Measurements from ENCODE around the gene PVALB.

PVALB gene, protein sequence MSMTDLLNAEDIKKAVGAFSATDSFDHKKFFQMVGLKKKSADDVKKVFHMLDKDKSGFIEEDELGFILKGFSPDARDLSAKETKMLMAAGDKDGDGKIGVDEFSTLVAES

DNA sequence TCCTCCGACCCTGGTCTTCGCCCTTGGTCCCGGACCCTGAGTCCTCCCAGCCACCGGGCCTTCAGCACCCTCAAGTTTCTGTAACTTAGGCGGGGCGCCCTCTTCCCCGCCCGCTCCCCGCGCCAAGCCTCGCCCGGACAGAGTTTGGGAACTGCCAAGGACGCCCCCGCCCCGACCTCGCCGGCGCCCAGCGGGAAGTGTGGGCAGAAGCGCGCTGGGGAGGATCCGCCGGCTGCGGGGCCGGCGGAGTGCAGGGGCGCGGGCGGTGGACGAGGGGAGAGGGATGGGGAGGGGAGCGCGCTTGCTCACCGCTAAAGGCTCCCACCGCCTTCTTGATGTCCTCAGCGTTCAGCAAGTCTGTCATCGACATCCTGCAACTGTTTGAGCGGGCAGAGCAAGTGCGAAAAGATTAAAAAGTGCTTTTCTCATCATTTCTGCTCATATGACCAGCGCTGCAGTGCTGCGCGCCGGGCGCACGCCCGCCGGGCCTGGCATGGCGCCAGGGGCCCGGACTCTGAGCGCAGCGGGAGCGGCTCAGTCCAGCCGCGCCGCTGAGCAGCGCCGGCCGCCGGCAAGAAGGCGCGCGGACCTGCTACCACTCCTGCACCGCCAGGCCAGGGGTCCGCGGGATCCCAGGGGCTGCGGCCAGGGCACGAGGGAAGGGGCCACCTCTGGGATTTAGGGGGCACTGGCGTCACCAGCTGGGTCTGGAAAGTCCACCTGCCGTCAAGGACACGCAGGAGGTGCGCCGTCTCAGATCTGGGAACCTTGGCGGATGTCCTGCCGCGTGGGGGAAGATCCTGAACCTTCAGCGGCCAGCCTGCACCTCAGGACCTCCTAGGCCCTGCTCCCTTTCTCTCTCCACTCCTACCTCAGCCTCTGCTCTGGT lies at the start of gene PVALB:
PVALB (minus strand) TSS at position 400 of the 889 bp plus-strand sequence; CDS start at position 370, 30 bp downstream.
- H3K9ac ChIP-seq (ENCODE audit: low read length in 5 of 5), result no peak within 1 kb of the TSS
- no peak within 1 kb of the TSS for H3K27ac ChIP-seq (ENCODE audit: low read depth, low read length)
- H3K4me1 ChIP-seq (ENCODE audit: control insufficient read depth in 5 of 5, insufficient read depth in 5 of 5, low read length in 5 of 5), result peaks cover 0 to 16% (median 12%) of the 10 kb centered on the region in 5 donors
- H3K36me3 ChIP-seq (ENCODE audit: control insufficient read depth in 5 of 5, insufficient read depth in 5 of 5, low read length in 5 of 5), result no peaks in the 10 kb centered on the region
- H3K9me3 ChIP-seq (ENCODE audit: control insufficient read depth in 5 of 5, low read length in 5 of 5), result no peaks in the 10 kb centered on the region
- H3K27me3 ChIP-seq (ENCODE audit: control insufficient read depth in 5 of 5, insufficient read depth in 4 of 5, low read length in 5 of 5), result peaks cover 50 to 73% (median 67%) of the 10 kb centered on the region in 5 donors
- H3K4me3 ChIP-seq (ENCODE audit: low read depth in 1 of 5, low read length in 5 of 5), result peak within 1 kb of the TSS in 4 of 5 donors; percentile 36 to 49 (median 41)

- H3K9ac ChIP-seq (ENCODE audit: low read length in 5 of 5), result no peak overlapping the region
- no peak overlapping the region for H3K4me3 ChIP-seq (ENCODE audit: low read depth in 1 of 5, low read length in 5 of 5)
- no peaks in the 10 kb centered on the region for H3K9me3 ChIP-seq (ENCODE audit: control insufficient read depth in 5 of 5, low read length in 5 of 5)
- no peak overlapping the region for H3K27ac ChIP-seq (ENCODE audit: low read depth, low read length)
- H3K27me3 ChIP-seq (ENCODE audit: control insufficient read depth in 5 of 5, insufficient read depth in 4 of 5, low read length in 5 of 5), result peaks cover 0 to 34% (median 17%) of the 10 kb centered on the region in 5 donors
- peaks cover 2 to 47% (median 14%) of the 10 kb centered on the region in 5 donors for H3K4me1 ChIP-seq (ENCODE audit: control insufficient read depth in 5 of 5, insufficient read depth in 5 of 5, low read length in 5 of 5)
- peaks cover 0 to 33% (median 0%) of the 10 kb centered on the region in 5 donors for H3K36me3 ChIP-seq (ENCODE audit: control insufficient read depth in 5 of 5, insufficient read depth in 5 of 5, low read length in 5 of 5)
Observed at GRCh38 chr22:36865346-36865745, 48.5 kb upstream of the PVALB start.

DNA sequence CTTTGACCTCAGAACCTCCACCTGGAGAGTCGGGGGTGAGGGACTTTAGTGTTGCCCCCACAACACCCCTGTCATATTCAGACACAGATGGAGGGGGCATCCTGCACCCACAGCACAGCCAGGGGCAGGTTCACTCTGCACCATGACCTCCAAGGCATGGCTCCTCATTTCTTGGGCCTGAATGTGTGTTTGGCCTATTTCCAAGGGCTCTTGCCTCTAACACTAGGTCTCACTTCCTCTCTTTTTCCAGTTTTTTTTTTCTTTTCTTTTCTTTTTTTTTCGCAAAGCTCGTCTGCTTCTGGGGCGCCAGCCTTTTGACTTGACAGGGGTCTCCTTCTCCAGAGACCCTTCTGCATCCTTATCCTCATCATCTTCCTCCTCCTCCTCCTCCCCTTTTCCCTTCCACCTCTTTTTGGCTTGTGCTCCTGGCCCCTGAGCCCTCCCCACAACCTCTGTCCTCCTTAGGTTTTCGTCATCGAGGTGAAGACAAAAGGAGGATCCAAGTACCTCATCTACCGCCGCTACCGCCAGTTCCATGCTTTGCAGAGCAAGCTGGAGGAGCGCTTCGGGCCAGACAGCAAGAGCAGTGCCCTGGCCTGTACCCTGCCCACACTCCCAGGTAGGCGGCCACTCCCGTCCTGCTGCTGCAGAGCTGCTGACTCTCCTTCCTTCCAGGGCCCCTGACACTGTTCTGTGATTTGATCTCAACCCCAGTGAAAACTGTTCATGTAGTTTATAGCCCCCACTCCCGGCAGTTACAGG lies 47.8 kb upstream of the PVALB start:
- H3K4me1 ChIP-seq (ENCODE audit: control insufficient read depth in 5 of 5, insufficient read depth in 5 of 5, low read length in 5 of 5), result peaks cover 2 to 54% (median 14%) of the 10 kb centered on the region in 5 donors
- no peak overlapping the region for H3K9ac ChIP-seq (ENCODE audit: low read length in 5 of 5)
- peaks cover 0 to 27% (median 17%) of the 10 kb centered on the region in 5 donors for H3K27me3 ChIP-seq (ENCODE audit: control insufficient read depth in 5 of 5, insufficient read depth in 4 of 5, low read length in 5 of 5)
- H3K9me3 ChIP-seq (ENCODE audit: control insufficient read depth in 5 of 5, low read length in 5 of 5), result no peaks in the 10 kb centered on the region
- peaks cover 0 to 33% (median 0%) of the 10 kb centered on the region in 5 donors for H3K36me3 ChIP-seq (ENCODE audit: control insufficient read depth in 5 of 5, insufficient read depth in 5 of 5, low read length in 5 of 5)
- no peak overlapping the region for H3K4me3 ChIP-seq (ENCODE audit: low read depth in 1 of 5, low read length in 5 of 5)
- no peak overlapping the region for H3K27ac ChIP-seq (ENCODE audit: low read depth, low read length)

DNA sequence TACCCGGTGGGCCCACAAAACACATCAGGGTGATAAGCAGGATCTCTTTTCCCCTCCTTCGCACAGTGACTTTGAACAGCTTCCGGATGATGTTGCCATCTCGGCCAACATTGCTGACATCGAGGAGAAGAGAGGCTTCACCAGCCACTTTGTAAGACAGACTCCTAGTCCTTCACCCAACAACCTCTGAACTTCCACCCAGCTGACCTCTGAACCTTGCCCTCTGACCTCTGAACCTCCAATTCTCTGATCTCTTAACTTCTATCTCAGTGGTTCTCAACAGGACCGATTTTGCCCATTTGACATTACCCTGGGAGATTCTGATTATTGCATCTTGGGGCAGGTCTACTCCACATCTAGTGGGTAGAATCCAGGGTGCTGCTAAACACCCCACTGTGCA lies 47.1 kb upstream of the PVALB start:
- Histone ChIP-seq H3K4me3 (ENCODE audit: low read depth in 1 of 5, low read length in 5 of 5) (no peak overlapping the region), H3K4me1 (ENCODE audit: control insufficient read depth in 5 of 5, insufficient read depth in 5 of 5, low read length in 5 of 5) (peaks cover 2 to 55% (median 14%) of the 10 kb centered on the region in 5 donors), H3K27ac (ENCODE audit: low read depth, low read length) (no peak overlapping the region), H3K9me3 (ENCODE audit: control insufficient read depth in 5 of 5, low read length in 5 of 5) (no peaks in the 10 kb centered on the region), H3K9ac (ENCODE audit: low read length in 5 of 5) (no peak overlapping the region), H3K36me3 (ENCODE audit: control insufficient read depth in 5 of 5, insufficient read depth in 5 of 5, low read length in 5 of 5) (peaks cover 0 to 33% (median 0%) of the 10 kb centered on the region in 5 donors), H3K27me3 (ENCODE audit: control insufficient read depth in 5 of 5, insufficient read depth in 4 of 5, low read length in 5 of 5) (peaks cover 0 to 21% (median 16%) of the 10 kb centered on the region in 5 donors)

DNA sequence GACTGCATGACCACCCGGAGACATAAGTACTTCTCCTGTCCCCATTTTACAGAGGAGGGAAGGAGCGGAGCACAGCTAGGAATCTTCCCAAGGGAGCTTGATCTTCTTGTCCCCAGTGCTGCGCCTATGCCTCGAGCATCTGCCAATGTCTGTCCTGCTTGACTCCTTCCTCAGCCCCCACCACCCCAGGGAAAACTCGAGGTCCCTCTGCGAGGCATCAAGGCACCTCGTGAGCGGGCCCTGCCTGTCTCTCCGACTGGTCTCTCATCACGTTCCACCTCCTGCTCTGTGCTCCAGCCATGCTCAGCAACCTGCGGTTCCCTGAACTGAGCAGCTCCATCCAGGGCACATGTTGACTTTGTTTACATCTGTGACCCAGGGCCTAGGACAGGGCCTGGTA lies 46.4 kb upstream of the PVALB start:
- H3K27me3 ChIP-seq (ENCODE audit: control insufficient read depth in 5 of 5, insufficient read depth in 4 of 5, low read length in 5 of 5), result peaks cover 0 to 21% (median 13%) of the 10 kb centered on the region in 5 donors
- H3K9me3 ChIP-seq (ENCODE audit: control insufficient read depth in 5 of 5, low read length in 5 of 5), result no peaks in the 10 kb centered on the region
- H3K27ac ChIP-seq (ENCODE audit: low read depth, low read length), result no peak overlapping the region
- H3K4me3 ChIP-seq (ENCODE audit: low read depth in 1 of 5, low read length in 5 of 5), result peak overlapping the region in 1 of 5 donors; percentile 55
- peaks cover 2 to 55% (median 14%) of the 10 kb centered on the region in 5 donors for H3K4me1 ChIP-seq (ENCODE audit: control insufficient read depth in 5 of 5, insufficient read depth in 5 of 5, low read length in 5 of 5)
- H3K36me3 ChIP-seq (ENCODE audit: control insufficient read depth in 5 of 5, insufficient read depth in 5 of 5, low read length in 5 of 5), result peaks cover 0 to 31% (median 0%) of the 10 kb centered on the region in 5 donors
- no peak overlapping the region for H3K9ac ChIP-seq (ENCODE audit: low read length in 5 of 5)

- Histone ChIP-seq H3K27ac (ENCODE audit: low read depth, low read length) (peak overlapping the region; percentile 9), H3K36me3 (ENCODE audit: control insufficient read depth in 5 of 5, insufficient read depth in 5 of 5, low read length in 5 of 5) (peaks cover 0 to 23% (median 0%) of the 10 kb centered on the region in 5 donors), H3K27me3 (ENCODE audit: control insufficient read depth in 5 of 5, insufficient read depth in 4 of 5, low read length in 5 of 5) (peaks cover 0 to 16% (median 10%) of the 10 kb centered on the region in 5 donors), H3K9ac (ENCODE audit: low read length in 5 of 5) (peak overlapping the region in 2 of 5 donors; percentile 43 to 49), H3K4me1 (ENCODE audit: control insufficient read depth in 5 of 5, insufficient read depth in 5 of 5, low read length in 5 of 5) (peaks cover under 1 to 55% (median 14%) of the 10 kb centered on the region in 5 donors), H3K4me3 (ENCODE audit: low read depth in 1 of 5, low read length in 5 of 5) (peak overlapping the region in 2 of 5 donors; percentile 26 to 55), H3K9me3 (ENCODE audit: control insufficient read depth in 5 of 5, low read length in 5 of 5) (no peaks in the 10 kb centered on the region)
Observed at GRCh38 chr22:36862251-36863242, 45.7 kb upstream of the PVALB start.

DNA sequence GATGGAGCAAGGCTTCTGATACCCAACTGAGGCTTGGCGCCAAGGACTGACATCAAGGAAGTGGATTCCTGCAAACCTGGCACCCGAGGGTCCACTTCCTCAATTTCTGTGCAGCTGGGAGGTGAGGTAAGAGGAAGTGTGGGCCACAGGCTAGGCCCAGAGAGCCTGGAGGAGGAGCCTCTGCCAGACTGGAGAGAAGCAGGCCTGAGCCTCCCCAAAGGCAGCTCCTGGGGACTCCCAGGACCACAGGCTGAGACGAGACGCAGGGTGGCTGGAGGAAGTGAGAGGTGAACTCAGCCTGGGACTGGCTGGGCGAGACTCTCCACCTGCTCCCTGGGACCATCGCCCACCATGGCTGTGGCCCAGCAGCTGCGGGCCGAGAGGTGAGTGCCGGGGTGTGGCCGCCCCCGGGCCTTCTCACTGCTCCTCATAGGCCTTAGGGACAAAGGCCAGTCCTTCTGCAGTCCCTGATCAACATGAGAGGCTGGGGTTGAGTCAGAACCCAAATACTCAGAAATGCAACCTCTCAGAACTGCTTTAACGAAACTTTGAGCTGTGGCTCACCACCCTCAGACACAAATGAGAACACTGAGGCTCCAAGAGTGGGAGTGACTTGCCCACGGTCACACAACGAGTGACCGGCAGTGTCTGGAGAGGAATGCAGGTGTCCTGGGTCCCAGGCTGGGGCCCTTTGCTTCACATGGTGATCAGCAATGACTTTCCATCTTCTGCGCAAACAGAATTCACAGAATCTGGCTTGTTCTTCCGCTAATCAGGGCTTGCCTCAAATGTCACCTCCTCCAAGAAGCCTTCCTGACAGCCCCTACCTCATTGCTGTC lies 44.2 kb upstream of the PVALB start, which contains the start of gene NCF4:
NCF4 (plus strand) TSS at position 186 of the 839 bp plus-strand sequence; CDS start at position 352, 166 bp downstream.
- H3K27ac ChIP-seq (ENCODE audit: low read depth, low read length), result peak within 1 kb of the TSS; percentile 9
- H3K4me1 ChIP-seq (ENCODE audit: control insufficient read depth in 5 of 5, insufficient read depth in 5 of 5, low read length in 5 of 5), result peaks cover 2 to 61% (median 19%) of the 10 kb centered on the region in 5 donors
- no peaks in the 10 kb centered on the region for H3K9me3 ChIP-seq (ENCODE audit: control insufficient read depth in 5 of 5, low read length in 5 of 5)
- peaks cover 0 to 10% (median 0%) of the 10 kb centered on the region in 5 donors for H3K36me3 ChIP-seq (ENCODE audit: control insufficient read depth in 5 of 5, insufficient read depth in 5 of 5, low read length in 5 of 5)
- H3K4me3 ChIP-seq (ENCODE audit: low read depth in 1 of 5, low read length in 5 of 5), result peak within 1 kb of the TSS; percentile 7 to 55 (median 34)
- peaks cover 5 to 16% (median 12%) of the 10 kb centered on the region in 5 donors for H3K27me3 ChIP-seq (ENCODE audit: control insufficient read depth in 5 of 5, insufficient read depth in 4 of 5, low read length in 5 of 5)
- peak within 1 kb of the TSS in 3 of 5 donors; percentile 35 to 66 (median 39) for H3K9ac ChIP-seq (ENCODE audit: low read length in 5 of 5)

DNA sequence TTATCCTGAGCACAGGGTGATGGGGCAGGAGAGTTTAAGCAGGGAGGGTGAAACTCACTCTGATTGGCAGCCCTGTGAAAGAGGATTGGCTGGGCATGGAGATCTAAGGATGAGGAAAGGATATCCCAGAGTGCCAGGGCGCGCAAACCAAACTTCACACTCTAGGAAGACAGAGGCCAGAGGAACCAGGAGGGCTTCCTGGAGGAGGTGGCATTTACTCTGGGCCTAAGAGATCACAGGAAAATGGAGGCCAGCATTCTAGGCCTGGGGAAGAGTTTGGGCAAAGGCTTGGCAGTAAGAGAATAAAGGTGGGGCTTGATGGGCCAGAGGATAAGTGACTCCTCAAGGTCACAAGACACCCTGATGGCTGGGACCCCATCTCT lies 43.6 kb upstream of the PVALB start:
- H3K36me3 ChIP-seq (ENCODE audit: control insufficient read depth in 5 of 5, insufficient read depth in 5 of 5, low read length in 5 of 5), result peaks cover 0 to 5% (median 0%) of the 10 kb centered on the region in 5 donors
- H3K4me1 ChIP-seq (ENCODE audit: control insufficient read depth in 5 of 5, insufficient read depth in 5 of 5, low read length in 5 of 5), result peaks cover 4 to 62% (median 24%) of the 10 kb centered on the region in 5 donors
- no peak overlapping the region for H3K9ac ChIP-seq (ENCODE audit: low read length in 5 of 5)

More for the DNA sequence above, 43.6 kb upstream of the PVALB start:
- H3K9me3 ChIP-seq (ENCODE audit: control insufficient read depth in 5 of 5, low read length in 5 of 5), result no peaks in the 10 kb centered on the region
- peaks cover 5 to 12% (median 7%) of the 10 kb centered on the region in 5 donors for H3K27me3 ChIP-seq (ENCODE audit: control insufficient read depth in 5 of 5, insufficient read depth in 4 of 5, low read length in 5 of 5)
- H3K27ac ChIP-seq (ENCODE audit: low read depth, low read length), result no peak overlapping the region
- no peak overlapping the region for H3K4me3 ChIP-seq (ENCODE audit: low read depth in 1 of 5, low read length in 5 of 5)

Measured in subcutaneous abdominal adipose tissue (tissue), 5 donors.